Measurements from ENCODE around the gene HIPK2. TPM values are rescaled to one million over a fixed set of nuclear protein-coding genes. Genes with fewer than 3 reads are reported as not detected.

HIPK2 gene
- total RNA-seq, 2 experiments from 2014 or later = 22.5 to 27.5 TPM

- no peaks in the 10 kb centered on the region for H3K27me3 Mint-ChIP-seq
- CTCF ChIA-PET = interaction anchor here (4.7 kb wide), 1 partner anchor 15 kb away, joined by 21 read pairs; no protein-coding TSS in a partner anchor
- POLR2A ChIA-PET = no interaction called here
- no peak for DNase-seq
- no peak overlapping the region for H3K4me3 Mint-ChIP-seq
- no peak overlapping the region for H3K27ac Mint-ChIP-seq
- H3K4me1 Mint-ChIP-seq = peaks cover 25% of the 10 kb centered on the region
- no peaks in the 10 kb centered on the region for H3K9me3 Mint-ChIP-seq
- H3K36me3 Mint-ChIP-seq (ENCODE audit: low read depth) = peaks cover 13% of the 10 kb centered on the region
Observed at GRCh38 chr7:139661043-139661440, 116.8 kb downstream of the HIPK2 start.

- H3K27ac Mint-ChIP-seq = no peak overlapping the region
- ChIA-PET POLR2A (no interaction called here), CTCF (interaction anchor here (0.6 kb wide), 2 partner anchors 14 to 399 kb away, joined by 3 to 6 read pairs; no protein-coding TSS in a partner anchor)
- H3K27me3 Mint-ChIP-seq = no peaks in the 10 kb centered on the region
- H3K4me1 Mint-ChIP-seq = peaks cover 26% of the 10 kb centered on the region
- no peak overlapping the region for H3K4me3 Mint-ChIP-seq
- no peaks in the 10 kb centered on the region for H3K9me3 Mint-ChIP-seq
- DNase-seq = no peak
- H3K36me3 Mint-ChIP-seq (ENCODE audit: low read depth) = peaks cover 13% of the 10 kb centered on the region
Observed at GRCh38 chr7:139660317-139661042, 117.3 kb downstream of the HIPK2 start.

GRCh38 chr7:139659922-139660316 is 117.9 kb downstream of the HIPK2 start:
- no peak for DNase-seq
- CTCF ChIA-PET = interaction anchor here (0.6 kb wide), 1 partner anchor 399 kb away, joined by 3 read pairs; no protein-coding TSS in a partner anchor
- Mint-ChIP-seq H3K4me3 (no peak overlapping the region), H3K36me3 (ENCODE audit: low read depth) (peaks cover 13% of the 10 kb centered on the region), H3K4me1 (peaks cover 26% of the 10 kb centered on the region), H3K27ac (no peak overlapping the region), H3K27me3 (no peaks in the 10 kb centered on the region), H3K9me3 (no peaks in the 10 kb centered on the region)
- POLR2A ChIA-PET = no interaction called here

- no peak overlapping the region for H3K4me3 Mint-ChIP-seq
- no peak overlapping the region for H3K27ac Mint-ChIP-seq
- H3K9me3 Mint-ChIP-seq = no peaks in the 10 kb centered on the region
- ChIA-PET POLR2A (no interaction called here), CTCF (no interaction called here)
- peaks cover 26% of the 10 kb centered on the region for H3K4me1 Mint-ChIP-seq
- no peaks in the 10 kb centered on the region for H3K27me3 Mint-ChIP-seq
- H3K36me3 Mint-ChIP-seq (ENCODE audit: low read depth) = peaks cover 9% of the 10 kb centered on the region
- DNase-seq = no peak
Observed at GRCh38 chr7:139658908-139659675, 118.7 kb downstream of the HIPK2 start.

- no peaks in the 10 kb centered on the region for H3K27me3 Mint-ChIP-seq
- H3K9me3 Mint-ChIP-seq = no peaks in the 10 kb centered on the region
- peaks cover 26% of the 10 kb centered on the region for H3K4me1 Mint-ChIP-seq
- H3K27ac Mint-ChIP-seq = no peak overlapping the region
- ChIA-PET POLR2A (no interaction called here), CTCF (no interaction called here)
- H3K36me3 Mint-ChIP-seq (ENCODE audit: low read depth) = peaks cover 7% of the 10 kb centered on the region
- DNase-seq = no peak
- H3K4me3 Mint-ChIP-seq = no peak overlapping the region
Observed at GRCh38 chr7:139658296-139658695, 119.5 kb downstream of the HIPK2 start.

GRCh38 chr7:139657725-139658124 is 120.1 kb downstream of the HIPK2 start:
- H3K36me3 Mint-ChIP-seq (ENCODE audit: low read depth) = peaks cover 5% of the 10 kb centered on the region
- H3K4me3 Mint-ChIP-seq = no peak overlapping the region
- H3K27ac Mint-ChIP-seq = no peak overlapping the region
- ChIA-PET CTCF (no interaction called here), POLR2A (no interaction called here)
- peaks cover 25% of the 10 kb centered on the region for H3K4me1 Mint-ChIP-seq
- no peaks in the 10 kb centered on the region for H3K27me3 Mint-ChIP-seq
- DNase-seq = no peak
- no peaks in the 10 kb centered on the region for H3K9me3 Mint-ChIP-seq

GRCh38 chr7:139656387-139656786 is 121.4 kb downstream of the HIPK2 start:
- Mint-ChIP-seq H3K27me3 (no peaks in the 10 kb centered on the region), H3K27ac (no peak overlapping the region), H3K9me3 (no peaks in the 10 kb centered on the region), H3K4me3 (no peak overlapping the region), H3K36me3 (ENCODE audit: low read depth) (peaks cover 5% of the 10 kb centered on the region), H3K4me1 (peaks cover 19% of the 10 kb centered on the region)
- ChIA-PET CTCF (interaction anchor here (1.0 kb wide), 1 partner anchor 11 kb away, joined by 3 read pairs; no protein-coding TSS in a partner anchor), POLR2A (no interaction called here)
- no peak for DNase-seq

- H3K9me3 Mint-ChIP-seq = no peaks in the 10 kb centered on the region
- no peak for DNase-seq
- H3K27ac Mint-ChIP-seq = no peak overlapping the region
- H3K4me1 Mint-ChIP-seq = peaks cover 14% of the 10 kb centered on the region
- H3K27me3 Mint-ChIP-seq = no peaks in the 10 kb centered on the region
- H3K4me3 Mint-ChIP-seq = no peak overlapping the region
- peaks cover 5% of the 10 kb centered on the region for H3K36me3 Mint-ChIP-seq (ENCODE audit: low read depth)
- CTCF ChIA-PET = interaction anchor here (1.3 kb wide), 1 partner anchor 32 kb away, joined by 3 read pairs; no protein-coding TSS in a partner anchor
- POLR2A ChIA-PET = no interaction called here
Observed at GRCh38 chr7:139655305-139655704, 122.5 kb downstream of the HIPK2 start.

GRCh38 chr7:139654276-139655181 is 123.3 kb downstream of the HIPK2 start:
- POLR2A ChIA-PET = no interaction called here
- Mint-ChIP-seq H3K36me3 (ENCODE audit: low read depth) (peaks cover 5% of the 10 kb centered on the region), H3K4me1 (peaks cover 14% of the 10 kb centered on the region), H3K9me3 (no peaks in the 10 kb centered on the region), H3K27me3 (no peaks in the 10 kb centered on the region), H3K4me3 (no peak overlapping the region), H3K27ac (no peak overlapping the region)
- CTCF ChIA-PET = interaction anchor here (1.3 kb wide), 1 partner anchor 33 kb away, joined by 3 read pairs; no protein-coding TSS in a partner anchor
- no peak for DNase-seq

GRCh38 chr7:139651914-139652313 is 125.9 kb downstream of the HIPK2 start:
- ChIA-PET POLR2A (no interaction called here), CTCF (interaction anchor here (0.8 to 1.8 kb wide), 3 partner anchors 12 to 351 kb away, joined by 4 to 5 read pairs (median 4); no protein-coding TSS in a partner anchor)
- Mint-ChIP-seq H3K27me3 (no peaks in the 10 kb centered on the region), H3K27ac (no peak overlapping the region), H3K4me3 (no peak overlapping the region), H3K36me3 (ENCODE audit: low read depth) (peaks cover 5% of the 10 kb centered on the region), H3K4me1 (peaks cover 32% of the 10 kb centered on the region), H3K9me3 (no peaks in the 10 kb centered on the region)
- DNase-seq = no peak

GRCh38 chr7:139651308-139651707 is 126.5 kb downstream of the HIPK2 start:
- ChIA-PET CTCF (interaction anchor here (0.7 to 1.2 kb wide), 3 partner anchors 17 to 352 kb away, joined by 3 to 4 read pairs (median 4); no protein-coding TSS in a partner anchor), POLR2A (no interaction called here)
- Mint-ChIP-seq H3K4me3 (no peak overlapping the region), H3K36me3 (ENCODE audit: low read depth) (peaks cover 1% of the 10 kb centered on the region), H3K27me3 (no peaks in the 10 kb centered on the region), H3K4me1 (peaks cover 37% of the 10 kb centered on the region), H3K27ac (no peak overlapping the region), H3K9me3 (no peaks in the 10 kb centered on the region)
- DNase-seq = no peak

- no peak for DNase-seq
- Mint-ChIP-seq H3K4me1 (peaks cover 40% of the 10 kb centered on the region), H3K27me3 (no peaks in the 10 kb centered on the region), H3K27ac (no peak overlapping the region), H3K4me3 (no peak overlapping the region), H3K36me3 (ENCODE audit: low read depth) (no peaks in the 10 kb centered on the region), H3K9me3 (no peaks in the 10 kb centered on the region)
- ChIA-PET POLR2A (no interaction called here), CTCF (interaction anchor here (0.7 to 1.2 kb wide), 3 partner anchors 10 to 49 kb away, joined by 3 to 4 read pairs (median 3); no protein-coding TSS in a partner anchor)
Observed at GRCh38 chr7:139650429-139651100, 127.2 kb downstream of the HIPK2 start.

Data from activated CD4-positive, alpha-beta T cell treated with anti-CD3 and anti-CD28 coated beads, Interleukin-2, amount 10 ng/mL, durations not matched to agents 7 days and 5 days (primary cell).